Measurements from ENCODE around the gene RPAP2. TPM values are rescaled to one million over a fixed set of nuclear protein-coding genes. Genes with fewer than 3 reads are reported as not detected.
"Not testable (repeated sequence)": the region's sequence is repeated elsewhere in the genome, so short reads cannot be mapped to it uniquely, and the experiment has no call there.

Gene RPAP2
- total RNA-seq, 2 experiments from 2014 or later, result 23.4 to 26.5 TPM

GRCh38 chr1:92374223-92374622 is 75.4 kb downstream of the RPAP2 start:
- H3K27ac Mint-ChIP-seq, result no peak overlapping the region
- intact Hi-C loops (cut with DNase I, micrococcal nuclease), result no loop called here
- CTCF ChIA-PET, result interaction anchor here (0.6 to 1.3 kb wide), 2 partner anchors 21 to 64 kb away, joined by 3 read pairs; no protein-coding TSS in a partner anchor

GRCh38 chr1:92376345-92376744 is 77.5 kb downstream of the RPAP2 start:
- H3K27ac ChIP-seq (ENCODE audit: low read depth in 1 of 2, low read length in 2 of 2), result no peak overlapping the region
- ChIA-PET CTCF (no interaction called here), POLR2A (no interaction called here)
- H3K9me3 Mint-ChIP-seq, result no peaks in the 10 kb centered on the region
- H3K4me3 ChIP-seq (ENCODE audit: low read length), result no peak overlapping the region
- ATAC-seq (ENCODE audit: poor library complexity) (no peak), DNase-seq (no peak)
- H3K27me3 Mint-ChIP-seq, result no peaks in the 10 kb centered on the region
- intact Hi-C loops (cut with DNase I, micrococcal nuclease), result no loop called here
- H3K36me3 ChIP-seq (ENCODE audit: insufficient read depth, low read length), result no peaks in the 10 kb centered on the region
- H3K4me3 Mint-ChIP-seq, result no peak overlapping the region
- peaks cover 13% of the 10 kb centered on the region for H3K4me1 Mint-ChIP-seq (ENCODE audit: low read depth)
- H3K9me3 ChIP-seq (ENCODE audit: control insufficient read depth in 1 of 2, insufficient read depth in 1 of 2, low read length in 2 of 2), result no peaks in the 10 kb centered on the region
- H3K27me3 ChIP-seq (ENCODE audit: control insufficient read depth in 1 of 2, insufficient read depth in 2 of 2, low read length in 2 of 2), result no peaks in the 10 kb centered on the region
- no peak for TF ChIP-seq CTCF (IDR thresholded peaks at IDR 0.05)
- no peaks in the 10 kb centered on the region for H3K4me1 ChIP-seq (ENCODE audit: insufficient read depth, low read length)
- H3K27ac Mint-ChIP-seq, result no peak overlapping the region
- H3K36me3 Mint-ChIP-seq (ENCODE audit: low read depth), result peaks cover 36% of the 10 kb centered on the region

More at GRCh38 chr1:92374223-92374622, 75.4 kb downstream of the RPAP2 start:
- DNase-seq (no peak), ATAC-seq (ENCODE audit: poor library complexity) (no peak)
- Mint-ChIP-seq H3K9me3 (no peaks in the 10 kb centered on the region), H3K27me3 (no peaks in the 10 kb centered on the region), H3K4me3 (no peak overlapping the region), H3K36me3 (ENCODE audit: low read depth) (peaks cover 29% of the 10 kb centered on the region), H3K4me1 (ENCODE audit: low read depth) (peaks cover 13% of the 10 kb centered on the region)
- Histone ChIP-seq H3K4me1 (ENCODE audit: insufficient read depth, low read length) (no peaks in the 10 kb centered on the region), H3K36me3 (ENCODE audit: insufficient read depth, low read length) (peaks cover under 1% of the 10 kb centered on the region), H3K27me3 (ENCODE audit: control insufficient read depth in 1 of 2, insufficient read depth in 2 of 2, low read length in 2 of 2) (no peaks in the 10 kb centered on the region), H3K27ac (ENCODE audit: low read depth in 1 of 2, low read length in 2 of 2) (no peak overlapping the region), H3K9me3 (ENCODE audit: control insufficient read depth in 1 of 2, insufficient read depth in 1 of 2, low read length in 2 of 2) (no peaks in the 10 kb centered on the region), H3K4me3 (ENCODE audit: low read length) (no peak overlapping the region)
- TF ChIP-seq CTCF (IDR thresholded peaks at IDR 0.05), result no peak
- POLR2A ChIA-PET, result no interaction called here

DNA sequence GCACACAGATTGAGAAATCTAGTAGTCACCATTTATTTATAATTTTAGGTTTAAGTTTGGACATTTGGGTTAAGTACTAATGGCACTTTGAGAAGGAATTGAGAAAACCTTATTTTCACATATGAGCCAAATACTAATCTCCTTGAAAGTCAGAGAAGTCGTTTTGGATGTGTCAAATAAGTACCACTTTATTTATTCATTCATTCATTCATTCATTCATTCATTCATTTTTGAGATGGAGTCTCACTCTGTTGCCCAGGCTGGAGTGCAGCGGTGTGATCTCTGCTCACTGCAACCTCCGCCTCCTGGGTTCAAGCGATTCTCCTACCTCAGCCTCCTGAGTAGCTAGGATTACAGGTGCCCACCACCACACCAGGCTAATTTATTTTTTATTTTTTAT is 79.1 kb downstream of the RPAP2 start:
- intact Hi-C loops (cut with DNase I, micrococcal nuclease); H3K9me3 Mint-ChIP-seq; H3K27me3 ChIP-seq (ENCODE audit: control insufficient read depth in 1 of 2, insufficient read depth in 2 of 2, low read length in 2 of 2); H3K36me3 ChIP-seq (ENCODE audit: insufficient read depth, low read length); H3K4me3 Mint-ChIP-seq; CTCF ChIA-PET; H3K9me3 ChIP-seq (ENCODE audit: control insufficient read depth in 1 of 2, insufficient read depth in 1 of 2, low read length in 2 of 2); H3K4me1 ChIP-seq (ENCODE audit: insufficient read depth, low read length); H3K4me3 ChIP-seq (ENCODE audit: low read length); H3K27ac Mint-ChIP-seq; ATAC-seq (ENCODE audit: poor library complexity); H3K27ac ChIP-seq (ENCODE audit: low read depth in 1 of 2, low read length in 2 of 2); DNase-seq; H3K27me3 Mint-ChIP-seq: not testable (repeated sequence)
- POLR2A ChIA-PET, result interaction anchor here (1.3 kb wide), 1 partner anchor 10 kb away, joined by 4 read pairs; no protein-coding TSS in a partner anchor
- H3K4me1 Mint-ChIP-seq (ENCODE audit: low read depth), result peaks cover 10% of the 10 kb centered on the region
- peaks cover 35% of the 10 kb centered on the region for H3K36me3 Mint-ChIP-seq (ENCODE audit: low read depth)

- Histone ChIP-seq H3K36me3 (ENCODE audit: insufficient read depth, low read length) (peaks cover 6% of the 10 kb centered on the region), H3K27ac (ENCODE audit: low read depth in 1 of 2, low read length in 2 of 2) (no peak overlapping the region), H3K4me3 (ENCODE audit: low read length) (no peak overlapping the region), H3K4me1 (ENCODE audit: insufficient read depth, low read length) (no peaks in the 10 kb centered on the region), H3K9me3 (ENCODE audit: control insufficient read depth in 1 of 2, insufficient read depth in 1 of 2, low read length in 2 of 2) (no peaks in the 10 kb centered on the region), H3K27me3 (ENCODE audit: control insufficient read depth in 1 of 2, insufficient read depth in 2 of 2, low read length in 2 of 2) (no peaks in the 10 kb centered on the region)
- TF ChIP-seq CTCF (IDR thresholded peaks at IDR 0.05), result no peak
- Mint-ChIP-seq H3K4me3 (no peak overlapping the region), H3K4me1 (ENCODE audit: low read depth) (peaks cover 7% of the 10 kb centered on the region), H3K27ac (no peak overlapping the region), H3K27me3 (no peaks in the 10 kb centered on the region), H3K9me3 (no peaks in the 10 kb centered on the region), H3K36me3 (ENCODE audit: low read depth) (peaks cover 41% of the 10 kb centered on the region)
- intact Hi-C loops (cut with DNase I, micrococcal nuclease), result no loop called here
- DNase-seq (no peak), ATAC-seq (ENCODE audit: poor library complexity) (no peak)
- POLR2A ChIA-PET, result interaction anchor here (0.6 kb wide), 2 partner anchors 64 to 298 kb away, joined by 3 read pairs; no protein-coding TSS in a partner anchor
- CTCF ChIA-PET, result interaction anchor here (0.6 kb wide), 1 partner anchor 32 kb away, joined by 3 read pairs; no protein-coding TSS in a partner anchor
Measured at GRCh38 chr1:92380867-92381266, 82.0 kb downstream of the RPAP2 start.

GRCh38 chr1:92393966-92394365 is 95.1 kb downstream of the RPAP2 start:
- H3K4me1 Mint-ChIP-seq (ENCODE audit: low read depth); intact Hi-C loops (cut with DNase I, micrococcal nuclease); H3K9me3 ChIP-seq (ENCODE audit: control insufficient read depth in 1 of 2, insufficient read depth in 1 of 2, low read length in 2 of 2); H3K36me3 ChIP-seq (ENCODE audit: insufficient read depth, low read length); H3K4me3 ChIP-seq (ENCODE audit: low read length); H3K27me3 Mint-ChIP-seq; CTCF ChIA-PET; POLR2A ChIA-PET; H3K27ac ChIP-seq (ENCODE audit: low read depth in 1 of 2, low read length in 2 of 2); H3K27me3 ChIP-seq (ENCODE audit: control insufficient read depth in 1 of 2, insufficient read depth in 2 of 2, low read length in 2 of 2); H3K4me3 Mint-ChIP-seq; DNase-seq; H3K9me3 Mint-ChIP-seq; H3K4me1 ChIP-seq (ENCODE audit: insufficient read depth, low read length); H3K27ac Mint-ChIP-seq; ATAC-seq (ENCODE audit: poor library complexity): not testable (repeated sequence)
- H3K36me3 Mint-ChIP-seq (ENCODE audit: low read depth), result peaks cover 17% of the 10 kb centered on the region
